Left ventricle myocardium inferior (tissue), 1 donor: Measurements from ENCODE around the gene BEND7. TPM values are rescaled to one million over a fixed set of nuclear protein-coding genes. Genes with fewer than 3 reads are reported as not detected.
A peak's percentile ranks its signal among the peaks of the same experiment; 100 is the strongest.

Experiments
- DNase-seq: peaks from one replicate; pipeline ENCODE4 v3.0.0-alpha.2; 2020
- H3K27ac ChIP-seq: fragments of 200-600 bp; replicated peaks from 2 replicates; pipeline ENCODE4 v1.8.0; 2021
- H3K27me3 ChIP-seq: fragments of 200-600 bp; 2 replicates; pipeline ENCODE4 v1.8.0; 2021; ENCODE audit warnings: low read depth
- H3K36me3 ChIP-seq: fragments of 200-600 bp; 2 replicates; pipeline ENCODE4 v1.8.0; 2021
- H3K4me1 ChIP-seq: fragments of 200-600 bp; 2 replicates; pipeline ENCODE4 v1.8.0; 2021
- H3K4me3 ChIP-seq: fragments of 200-600 bp; 2 replicates; pipeline ENCODE4 v1.8.0; 2021; ENCODE audit warnings: mild to moderate bottlenecking, moderate library complexity
- H3K9me3 ChIP-seq: fragments of 200-600 bp; replicated peaks from 2 replicates; pipeline ENCODE4 v1.8.0; 2021
- intact Hi-C: fragments of 100-400 bp; cut with micrococcal nuclease; formaldehyde crosslinking; loops from one replicate; pipeline ENCODE4 v1.11.0; 2022
- total RNA-seq: library from RNA; stranded (reverse); fragmentation: NEBNext Ultra II Directional; extraction: Animal tissue kit (Norgen Biotek cat#: 25700); gene quantifications from one replicate; pipeline ENCODE4 v1.2.1, GENCODE V29; 2021
- TF ChIP-seq, protein P1 (sequence below): fragments of 200-600 bp; IDR thresholded peaks from 2 replicates; pipeline ENCODE4 v1.8.0; 2021; ENCODE audit warnings: antibody characterized with exemption, mild to moderate bottlenecking, borderline replicate concordance
- donor health status: DM: no; HTN: yes; CAD: no; lungs with severe emphysema.

BEND7 gene
- total RNA-seq, 1 donor from 2014 or later = 14.7 TPM

DNA sequence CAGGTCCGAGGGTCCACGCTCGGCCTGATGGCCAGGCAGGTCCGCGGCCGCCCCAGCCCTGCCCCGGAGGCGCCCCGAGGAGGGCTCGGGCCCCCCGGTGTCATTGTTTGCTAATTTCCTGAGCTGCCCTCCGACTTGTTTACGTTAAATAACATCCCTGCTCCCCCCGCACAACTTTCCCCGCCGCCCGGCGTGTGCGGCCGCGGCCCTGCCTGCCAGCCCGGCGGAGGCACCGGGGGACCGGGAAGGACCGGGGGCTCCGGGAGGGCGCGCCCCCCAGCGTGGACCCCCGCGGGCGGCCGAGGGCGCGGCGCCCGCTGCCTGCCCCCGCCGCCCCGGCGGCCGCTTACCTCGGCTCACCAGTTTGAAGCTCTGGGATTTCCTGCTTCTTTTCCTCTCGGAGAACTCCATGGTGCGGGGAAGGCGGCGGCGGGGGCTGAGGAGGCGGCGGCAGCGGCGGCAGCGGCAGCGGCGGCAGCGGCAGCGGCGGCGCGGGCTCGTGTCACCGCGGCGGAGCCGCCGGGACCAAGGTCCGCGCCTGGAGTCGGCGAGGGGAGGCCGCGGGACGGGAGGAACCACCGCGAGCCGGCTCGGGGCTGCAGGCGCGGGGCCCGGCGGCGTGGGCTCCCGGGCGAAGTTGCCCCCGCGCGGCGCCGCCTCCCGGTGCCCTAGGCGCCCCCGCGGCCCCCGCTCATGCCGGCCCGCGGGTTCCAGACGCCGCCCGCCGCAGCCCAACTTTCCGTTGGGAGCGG, 515 bp downstream of the BEND7 start:
- Histone ChIP-seq H3K36me3 (peaks cover 8% of the 10 kb centered on the region), H3K9me3 (no peaks in the 10 kb centered on the region), H3K27ac (peak overlapping the region; percentile 70), H3K4me1 (peaks cover 30% of the 10 kb centered on the region), H3K4me3 (peak overlapping the region; percentile 83), H3K27me3 (no peaks in the 10 kb centered on the region)
- DNase-seq = peak; percentile 22
- intact Hi-C loops = no loop called here
- TF ChIP-seq, protein P1, sequence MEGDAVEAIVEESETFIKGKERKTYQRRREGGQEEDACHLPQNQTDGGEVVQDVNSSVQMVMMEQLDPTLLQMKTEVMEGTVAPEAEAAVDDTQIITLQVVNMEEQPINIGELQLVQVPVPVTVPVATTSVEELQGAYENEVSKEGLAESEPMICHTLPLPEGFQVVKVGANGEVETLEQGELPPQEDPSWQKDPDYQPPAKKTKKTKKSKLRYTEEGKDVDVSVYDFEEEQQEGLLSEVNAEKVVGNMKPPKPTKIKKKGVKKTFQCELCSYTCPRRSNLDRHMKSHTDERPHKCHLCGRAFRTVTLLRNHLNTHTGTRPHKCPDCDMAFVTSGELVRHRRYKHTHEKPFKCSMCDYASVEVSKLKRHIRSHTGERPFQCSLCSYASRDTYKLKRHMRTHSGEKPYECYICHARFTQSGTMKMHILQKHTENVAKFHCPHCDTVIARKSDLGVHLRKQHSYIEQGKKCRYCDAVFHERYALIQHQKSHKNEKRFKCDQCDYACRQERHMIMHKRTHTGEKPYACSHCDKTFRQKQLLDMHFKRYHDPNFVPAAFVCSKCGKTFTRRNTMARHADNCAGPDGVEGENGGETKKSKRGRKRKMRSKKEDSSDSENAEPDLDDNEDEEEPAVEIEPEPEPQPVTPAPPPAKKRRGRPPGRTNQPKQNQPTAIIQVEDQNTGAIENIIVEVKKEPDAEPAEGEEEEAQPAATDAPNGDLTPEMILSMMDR = no peak

DNA sequence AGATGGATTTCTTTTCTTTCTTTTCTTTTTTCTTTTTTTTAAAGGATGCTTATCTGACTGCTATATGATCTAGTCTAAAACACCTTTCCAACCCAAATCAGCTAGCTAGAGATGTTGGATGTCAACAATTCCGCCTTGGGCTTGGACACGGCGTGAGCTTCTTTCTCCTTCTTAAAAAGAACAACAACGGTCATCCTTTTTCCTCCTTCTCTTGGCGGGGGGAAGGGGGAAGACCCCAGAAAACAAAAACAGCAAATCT, 1.0 kb downstream of the BEND7 start:
- no peak for DNase-seq
- TF ChIP-seq, protein P1 = no peak
- Histone ChIP-seq H3K36me3 (peaks cover 8% of the 10 kb centered on the region), H3K4me1 (peaks cover 30% of the 10 kb centered on the region), H3K9me3 (no peaks in the 10 kb centered on the region), H3K27me3 (no peaks in the 10 kb centered on the region), H3K4me3 (peak overlapping the region; percentile 83), H3K27ac (peak overlapping the region; percentile 70)
- intact Hi-C loops = no loop called here

DNA sequence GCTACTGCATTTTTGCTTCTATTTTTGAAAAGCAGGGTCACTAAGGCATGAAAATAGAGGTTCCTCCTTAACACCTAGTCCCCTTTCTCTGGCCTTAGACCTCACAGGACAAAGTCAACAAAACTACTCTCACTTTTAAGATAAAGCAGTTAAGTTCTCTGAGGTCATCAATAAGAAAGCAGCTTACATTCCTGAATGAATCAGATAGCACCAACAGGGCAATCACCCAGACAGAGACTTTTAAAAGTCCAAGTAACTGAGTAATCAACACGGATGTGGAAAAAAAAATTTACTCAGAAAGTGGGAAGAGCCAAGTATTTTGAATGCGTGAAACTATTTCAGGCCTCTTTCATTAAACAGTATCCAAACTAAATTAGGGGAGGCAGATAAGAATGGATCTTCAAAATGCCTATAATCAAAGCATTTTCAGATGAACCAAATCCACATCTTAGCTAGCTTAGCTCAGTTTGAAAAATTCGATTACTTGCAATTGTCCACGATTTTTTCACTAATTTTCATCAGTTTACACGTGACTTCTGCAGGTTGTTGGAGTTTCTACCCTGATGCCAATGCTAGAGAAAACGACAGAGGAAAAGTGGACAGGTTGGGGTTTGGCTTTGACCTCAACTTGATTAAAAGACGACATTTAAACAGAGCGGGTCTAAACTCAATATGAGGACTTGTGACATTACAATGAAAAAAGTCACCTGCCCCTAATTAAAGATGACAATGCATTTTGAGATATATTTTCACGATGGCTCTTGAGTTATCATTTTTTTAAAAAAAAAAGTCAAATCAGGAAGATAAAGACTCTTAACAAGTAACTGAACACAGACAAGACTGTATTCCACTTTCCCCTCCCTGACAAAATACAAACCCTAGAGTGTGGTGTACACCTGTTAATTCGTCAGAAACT, 1.6 kb downstream of the BEND7 start:
- no peak for DNase-seq
- peaks cover 14% of the 10 kb centered on the region for H3K36me3 ChIP-seq
- TF ChIP-seq, protein P1 = no peak
- intact Hi-C loops = no loop called here
- H3K9me3 ChIP-seq = no peaks in the 10 kb centered on the region
- peak overlapping the region; percentile 70 for H3K27ac ChIP-seq
- peaks cover 30% of the 10 kb centered on the region for H3K4me1 ChIP-seq
- H3K4me3 ChIP-seq = peak overlapping the region; percentile 83
- no peaks in the 10 kb centered on the region for H3K27me3 ChIP-seq

DNA sequence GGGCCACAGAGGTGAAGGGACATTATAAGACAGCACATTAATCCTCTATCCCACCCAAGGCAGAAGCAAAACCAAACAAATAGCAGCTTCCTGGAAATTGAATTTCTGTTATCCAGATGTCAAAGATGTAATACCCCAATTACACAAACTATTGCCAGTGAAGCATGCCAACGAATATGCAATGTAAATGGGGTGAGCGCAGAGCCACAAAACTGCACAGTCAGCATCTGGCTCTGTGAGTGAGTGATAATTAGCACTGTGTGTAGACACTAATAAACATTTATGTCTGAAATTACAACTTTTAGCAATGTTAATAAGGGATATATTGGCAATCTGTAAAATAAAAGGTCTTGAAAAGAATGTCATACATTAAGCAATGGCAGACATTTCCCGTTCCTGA, 3.2 kb downstream of the BEND7 start:
- peaks cover 14% of the 10 kb centered on the region for H3K36me3 ChIP-seq
- no peak for DNase-seq
- peaks cover 30% of the 10 kb centered on the region for H3K4me1 ChIP-seq
- TF ChIP-seq, protein P1 = no peak
- intact Hi-C loops = no loop called here
- H3K27me3 ChIP-seq = no peaks in the 10 kb centered on the region
- no peak overlapping the region for H3K27ac ChIP-seq
- H3K9me3 ChIP-seq = no peaks in the 10 kb centered on the region
- no peak overlapping the region for H3K4me3 ChIP-seq

- Histone ChIP-seq H3K27me3 (no peaks in the 10 kb centered on the region), H3K9me3 (no peaks in the 10 kb centered on the region), H3K4me1 (peaks cover 8% of the 10 kb centered on the region), H3K4me3 (no peak overlapping the region), H3K27ac (no peak overlapping the region), H3K36me3 (peaks cover 14% of the 10 kb centered on the region)
- TF ChIP-seq, protein P1 = no peak
- no peak for DNase-seq
- intact Hi-C loops = no loop called here
Observed at GRCh38 chr10:13521026-13521425, 7.8 kb downstream of the BEND7 start.
